GM23248 (cell line): ENCODE results near the gene LRCH4.

Experiments
- EZH2 ChIP-seq: fragments of 200-600 bp; sonication (generic); IDR thresholded peaks from 2 replicates; pipeline ENCODE4 v1.6.1; 2018; ENCODE audit warnings: antibody characterized with exemption, mild to moderate bottlenecking; ENCODE audit not compliant: insufficient read depth, poor library complexity, severe bottlenecking
- EZH2phosphoT487 ChIP-seq: fragments of 200-600 bp; sonication (generic); IDR thresholded peaks from 2 replicates; pipeline ENCODE4 v1.6.1; 2018; ENCODE audit warnings: antibody characterized with exemption, moderate library complexity, mild to moderate bottlenecking, low read depth; ENCODE audit not compliant: insufficient read depth

DNA sequence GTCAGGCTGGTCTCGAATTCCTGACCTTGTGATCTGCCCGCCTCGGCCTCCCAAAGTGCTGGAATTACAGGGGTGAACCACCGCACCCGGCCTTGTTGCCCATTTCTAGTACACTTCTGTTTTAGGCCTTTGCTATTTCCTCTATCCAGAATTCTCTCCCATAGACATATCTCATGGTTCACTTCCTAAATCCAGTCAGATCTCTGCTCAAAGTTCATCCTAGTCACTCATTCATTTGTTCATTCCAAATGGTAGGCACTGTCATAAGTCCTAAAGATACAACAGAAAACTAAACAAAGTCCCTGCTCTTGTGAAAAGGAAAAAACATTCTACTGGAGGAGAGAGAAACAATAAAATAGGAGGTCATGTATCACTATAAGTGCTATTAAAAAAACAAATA, 24.0 kb upstream of the LRCH4 start:
- TF ChIP-seq EZH2 (no peak), EZH2phosphoT487 (no peak)
